OCI-LY1 (cell line): ENCODE results near the gene ASCL2.

Source experiments
- CTCF ChIP-seq: fragments of 200-600 bp; sonication (generic), shearing (Covaris generic); IDR thresholded peaks from 2 replicates; pipeline ENCODE4 v1.5.1; 2017; ENCODE audit warnings: mild to moderate bottlenecking, antibody characterized with exemption, low read length, moderate library complexity, mixed read lengths
- EZH2 ChIP-seq: fragments of 200-600 bp; sonication (generic), shearing (Covaris generic); IDR thresholded peaks from 2 replicates; pipeline ENCODE4 v1.8.0; 2017; ENCODE audit warnings: borderline replicate concordance, mixed run types, mild to moderate bottlenecking, antibody characterized with exemption, low read length, moderate library complexity, mixed read lengths

- TF ChIP-seq CTCF, result no peak
- no peak for TF ChIP-seq EZH2
These were observed 35.5 kb upstream of the ASCL2 start for GRCh38 chr11:2305788-2306451.
